ENCODE results near the gene BRD8.
"Not testable (repeated sequence)": the region's sequence is repeated elsewhere in the genome, so short reads cannot be mapped to it uniquely, and the experiment has no call there.

The BRD8 gene

GRCh38 chr5:138160706-138161105 lies 17.7 kb downstream of the BRD8 start:
- no peak for DNase-seq

GRCh38 chr5:138159666-138160065 lies 18.8 kb downstream of the BRD8 start:
- no peak for DNase-seq

- no peak for DNase-seq
Measured at GRCh38 chr5:138157626-138158025, 20.8 kb downstream of the BRD8 start.

GRCh38 chr5:138155977-138156376 lies 22.5 kb downstream of the BRD8 start:
- DNase-seq = not testable (repeated sequence)

- no peak for DNase-seq
Measured at GRCh38 chr5:138149530-138149929, 28.9 kb downstream of the BRD8 start.

GRCh38 chr5:138148811-138149210 lies 29.6 kb downstream of the BRD8 start:
- no peak for DNase-seq

DNA sequence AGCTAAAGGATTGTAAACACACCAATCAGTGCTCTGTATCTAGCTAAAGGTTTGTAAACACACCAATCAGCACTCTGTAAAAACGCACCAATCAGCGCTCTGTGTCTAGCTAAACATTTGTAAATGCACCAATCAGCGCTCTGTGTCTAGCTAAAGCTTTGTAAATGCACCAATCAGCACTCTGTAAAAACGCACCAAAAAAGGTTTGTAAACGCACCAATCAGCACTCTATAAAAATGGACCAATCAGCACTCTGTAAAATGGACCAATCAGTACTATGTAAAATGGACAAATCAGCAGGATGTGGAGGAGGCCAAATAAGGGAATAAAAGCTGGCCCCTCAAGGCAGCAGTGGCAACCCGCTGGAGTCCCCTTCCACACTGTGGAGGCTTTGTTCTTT lies 34.9 kb downstream of the BRD8 start:
- DNase-seq = not testable (repeated sequence)

DNA sequence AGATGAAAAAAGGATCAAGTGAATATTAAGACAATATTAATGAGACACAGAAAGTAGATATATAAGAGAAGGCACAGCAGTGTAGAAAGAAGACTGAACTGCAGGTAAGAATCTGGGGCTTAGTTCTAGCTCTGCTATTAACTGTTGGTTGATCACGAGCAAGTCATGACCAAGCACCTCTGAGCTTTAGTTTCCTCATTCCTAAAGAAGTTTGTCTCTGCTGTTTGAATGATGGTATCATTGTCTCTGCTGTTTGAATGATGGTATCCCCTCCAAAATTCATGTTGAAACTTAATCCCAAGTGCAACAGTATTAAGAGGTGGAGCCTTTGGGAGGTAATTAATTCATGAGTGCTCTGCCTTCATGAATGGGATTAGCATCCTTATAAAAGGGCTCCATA lies 36.7 kb downstream of the BRD8 start:
- no peak for DNase-seq

DNA sequence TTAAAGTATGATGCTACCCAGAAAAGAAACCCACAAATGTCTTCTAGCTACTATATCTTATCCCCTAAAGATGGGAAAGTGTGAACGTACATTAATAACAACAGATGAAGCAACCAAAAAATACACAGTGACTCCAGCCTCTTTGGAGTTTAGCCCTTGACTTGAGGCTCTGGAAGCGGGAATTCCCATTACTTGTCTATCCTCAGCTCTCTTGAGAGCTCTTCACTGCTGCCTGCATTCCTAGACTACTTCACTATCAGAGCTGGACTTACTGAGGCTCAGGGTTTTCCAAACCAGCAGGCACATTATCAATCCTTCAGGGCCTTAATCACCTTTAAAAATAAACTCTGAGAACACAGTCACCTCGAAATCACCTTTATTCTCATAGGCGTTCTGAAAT lies 38.2 kb downstream of the BRD8 start:
- DNase-seq = no peak

DNA sequence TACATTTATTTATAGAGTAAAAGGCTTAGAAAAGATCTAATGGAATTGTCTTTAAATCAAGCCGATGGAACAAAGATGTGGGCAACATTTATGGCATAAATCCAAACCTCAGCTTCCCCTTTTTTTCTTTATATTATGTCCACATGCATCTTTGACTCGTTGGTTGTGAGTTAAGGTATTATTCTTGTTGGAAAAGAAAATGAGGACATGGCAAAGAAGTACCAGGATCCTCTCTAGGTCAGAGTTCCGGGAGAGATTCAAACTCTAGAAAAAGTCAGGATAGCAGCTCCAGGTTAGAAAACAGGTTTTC lies 38.7 kb downstream of the BRD8 start:
- DNase-seq = no peak

- no peak for DNase-seq
Measured at GRCh38 chr5:138138949-138139780, 39.3 kb downstream of the BRD8 start, which contains the start of gene NME5. Gene NME5 (minus strand): TSS chr5:138139428. CDS start chr5:138138780, 648 bp downstream.

DNA sequence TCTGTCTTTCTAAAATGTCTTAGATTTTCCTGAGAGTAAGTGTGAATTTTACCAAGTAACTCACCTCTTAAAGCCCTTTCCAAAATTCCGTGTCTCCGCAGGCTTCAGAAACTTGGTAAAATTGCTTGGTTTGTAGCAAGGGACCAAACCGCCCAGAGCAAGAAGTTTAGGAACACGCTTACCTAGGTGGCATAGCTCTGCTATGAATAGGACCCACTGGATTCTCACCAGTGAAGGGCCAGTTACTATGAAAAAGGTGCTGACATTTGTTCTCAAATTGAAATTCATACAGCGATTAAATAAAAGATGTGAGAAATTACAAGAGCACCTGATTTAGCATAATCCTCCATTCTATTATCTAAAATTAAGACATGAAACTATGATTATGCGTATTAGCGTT lies 45.9 kb downstream of the BRD8 start:
- no peak for DNase-seq

DNA sequence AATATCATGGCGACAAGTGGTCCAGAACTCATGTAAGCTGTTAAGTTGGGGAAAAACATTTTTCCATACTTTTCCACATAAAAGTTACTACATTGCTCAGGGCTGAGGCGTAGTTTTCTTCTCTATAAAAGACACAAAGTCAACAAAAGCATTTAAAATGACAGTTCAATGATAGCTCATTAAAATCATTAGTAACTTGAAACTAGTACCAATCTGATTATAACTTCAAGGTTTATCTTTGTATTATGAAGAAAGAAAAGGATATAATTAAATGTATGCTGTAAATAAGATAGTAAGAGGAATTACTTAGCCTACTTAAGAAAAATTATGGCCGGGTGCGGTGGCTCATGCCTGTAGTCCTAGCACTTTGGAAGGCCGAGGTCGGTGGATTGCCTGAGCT lies 49.1 kb downstream of the BRD8 start:
- DNase-seq = no peak

- DNase-seq = no peak
Measured at GRCh38 chr5:138128334-138128733, 50.1 kb downstream of the BRD8 start.

DNA sequence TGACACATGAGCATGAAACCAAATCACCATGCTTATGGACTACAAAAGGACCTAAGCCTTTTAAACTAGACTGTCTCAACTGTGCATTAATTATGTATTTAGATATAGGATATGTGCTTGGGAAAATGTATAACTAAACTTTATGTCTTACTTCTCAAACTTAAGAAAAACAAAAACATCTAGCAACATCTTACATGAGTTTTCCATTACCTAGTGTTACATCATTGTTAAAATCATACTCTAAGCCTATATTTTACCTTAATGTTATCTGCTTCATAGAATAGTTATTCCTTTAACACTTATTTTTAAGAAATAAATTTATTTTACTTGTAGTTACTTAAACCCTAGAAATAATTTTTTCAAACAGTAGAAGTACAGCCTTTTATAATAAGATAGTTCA lies 63.2 kb downstream of the BRD8 start:
- DNase-seq = no peak

- no peak for DNase-seq
Measured at GRCh38 chr5:138111937-138112336, 66.5 kb downstream of the BRD8 start.

DNA sequence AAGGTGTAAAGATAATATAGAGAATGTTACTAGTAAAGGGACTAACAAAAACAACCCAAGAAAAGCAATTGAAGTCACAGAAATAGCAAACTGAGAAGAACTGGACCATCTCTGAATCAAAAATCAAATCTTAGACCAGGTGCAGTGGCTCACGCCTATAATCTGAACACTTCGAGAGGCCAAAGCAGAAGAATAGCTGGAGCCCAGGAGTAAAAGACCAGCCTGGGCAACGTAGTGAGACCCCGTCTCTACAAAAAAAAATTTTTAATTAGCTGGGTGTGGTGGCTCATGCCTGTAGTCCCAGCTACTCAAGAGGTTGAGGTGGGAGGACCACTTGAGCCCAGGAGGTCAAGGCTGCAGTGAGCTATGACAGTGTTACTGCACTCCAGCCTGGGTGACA lies 67.2 kb downstream of the BRD8 start:
- no peak for DNase-seq

DNA sequence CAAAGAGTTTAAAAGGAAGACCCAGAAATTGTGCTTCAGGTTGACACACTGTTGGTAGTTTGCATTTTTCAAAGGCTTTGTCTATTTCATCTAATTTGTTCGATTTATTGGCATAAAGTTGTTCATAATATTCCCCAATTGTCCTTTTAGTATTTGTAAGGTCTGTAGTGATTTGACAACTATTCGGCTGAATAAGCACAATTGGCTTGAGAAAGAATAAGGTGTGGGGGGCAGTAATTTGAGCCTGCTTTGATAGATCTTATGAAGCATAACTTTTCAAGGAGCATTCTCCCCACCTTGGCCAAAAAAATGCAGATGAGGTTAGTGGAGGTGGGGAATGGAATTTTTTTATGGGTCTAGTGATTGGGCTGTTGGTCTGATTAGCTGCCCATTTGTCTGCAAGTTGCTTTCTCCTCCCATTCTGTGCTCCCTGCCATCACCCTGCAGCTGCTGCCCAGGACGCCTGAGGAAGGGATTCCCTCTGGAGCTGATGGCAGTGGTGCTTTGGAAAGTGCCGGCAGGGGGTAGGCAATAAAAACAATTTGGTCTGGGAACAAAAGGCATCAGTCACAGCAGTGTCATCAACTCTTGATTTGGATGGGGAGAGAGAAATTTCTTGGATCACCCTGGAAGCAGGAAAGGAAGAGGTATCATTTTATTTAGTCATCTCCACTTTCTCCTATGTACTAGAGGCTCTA lies 68.0 kb downstream of the BRD8 start:
- DNase-seq = no peak

GRCh38 chr5:138109463-138110265 lies 68.8 kb downstream of the BRD8 start:
- no peak for DNase-seq

DNA sequence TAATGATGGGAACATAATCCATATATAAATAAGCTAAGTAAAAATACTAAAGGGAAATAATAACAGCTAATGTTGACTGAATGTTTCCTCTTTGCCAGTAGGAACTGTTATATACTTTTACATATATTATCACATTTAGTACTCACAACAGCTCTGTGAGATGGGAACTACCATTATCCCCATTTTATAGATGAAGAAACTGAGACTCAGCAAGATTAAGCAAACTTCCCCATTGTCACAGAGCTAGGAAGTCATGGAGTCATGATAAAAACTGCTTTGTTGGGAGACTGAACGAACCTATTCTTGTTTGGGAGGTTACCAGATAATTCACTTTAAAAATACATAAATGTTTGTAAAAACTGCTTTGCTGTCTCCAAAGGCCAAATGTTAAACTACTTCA lies 71.2 kb downstream of the BRD8 start:
- DNase-seq = no peak

DNA sequence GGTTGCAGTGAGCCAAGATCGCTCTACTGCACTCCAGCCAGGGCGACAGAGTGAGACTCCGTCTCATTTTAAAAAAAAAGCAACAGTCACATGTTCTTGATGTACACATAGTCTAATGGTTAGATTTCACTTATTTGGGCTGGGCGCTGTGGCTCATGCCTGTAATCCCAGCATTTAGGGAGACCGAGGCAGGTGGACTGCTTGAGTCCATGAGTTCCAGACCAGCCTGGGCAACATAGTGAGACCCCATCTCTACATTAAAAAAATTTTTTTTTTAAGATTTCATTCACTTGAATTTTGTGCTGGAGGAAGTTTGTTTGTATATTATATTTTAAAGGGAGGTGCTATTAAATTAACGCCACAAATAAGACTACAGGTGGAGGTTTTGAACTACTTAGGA lies 72.7 kb downstream of the BRD8 start:
- no peak for DNase-seq

- DNase-seq = no peak
Measured at GRCh38 chr5:138103319-138103637, 75.2 kb downstream of the BRD8 start.

DNA sequence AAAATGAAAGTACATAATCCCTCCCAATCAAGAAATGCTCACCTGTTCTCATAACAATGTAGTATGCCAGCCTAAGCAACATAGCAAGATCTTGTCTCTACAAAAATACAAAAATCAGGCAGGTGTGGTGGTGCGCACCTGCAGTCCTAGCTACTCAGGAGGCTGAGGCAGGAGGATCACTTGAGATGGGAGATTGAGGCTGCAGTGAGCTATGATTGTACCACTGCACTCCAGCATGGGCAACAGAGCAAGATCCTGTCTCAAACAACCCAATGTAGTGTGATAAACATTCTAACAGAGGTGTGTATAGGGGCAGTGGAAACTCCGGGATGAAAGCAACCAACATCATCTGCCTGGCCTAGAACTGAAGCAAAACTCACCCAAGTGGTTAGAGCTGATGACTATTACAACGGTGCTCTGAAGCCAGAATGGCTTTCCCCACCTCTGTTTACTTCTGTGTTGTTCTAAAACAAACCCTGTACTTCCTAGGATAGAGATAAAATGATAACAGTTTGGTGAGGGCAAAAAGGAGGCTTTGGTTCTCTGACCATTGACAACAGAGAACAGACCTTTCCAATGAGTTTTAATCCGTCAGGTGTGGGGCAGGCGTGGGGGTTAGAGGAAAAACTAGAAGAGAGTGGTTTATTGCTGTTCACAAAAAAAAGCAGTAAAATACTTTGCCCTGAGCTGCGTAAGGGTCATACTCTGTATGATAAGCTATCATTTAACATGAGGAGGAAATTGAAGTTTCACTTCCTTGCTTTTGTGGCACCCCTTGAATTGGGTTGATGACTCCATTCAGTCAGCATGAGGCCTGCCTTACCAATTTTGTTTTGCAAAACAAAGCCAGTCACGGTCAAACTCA lies 75.7 kb downstream of the BRD8 start:
- no peak for DNase-seq

Measured in activated T-cell treated with anti-CD3 and anti-CD28 coated beads for 4 hours (primary cell).